GM12875 (cell line): ENCODE results near the gene FOXF1.

Experiments used
- H3K4me3 ChIP-seq: one replicate; pipeline ENCODE4 v1.5.1; 2011; ENCODE audit warnings: low read depth, low read length, control low read depth
- TF ChIP-seq, protein P1 (sequence below): IDR thresholded peaks from 2 replicates; pipeline ENCODE4 v1.5.1; 2011; ENCODE audit warnings: low read depth, mild to moderate bottlenecking, control low read depth, inconsistent platforms, low read length, moderate library complexity, borderline replicate concordance; ENCODE audit not compliant: insufficient read depth

FOXF1 gene

DNA sequence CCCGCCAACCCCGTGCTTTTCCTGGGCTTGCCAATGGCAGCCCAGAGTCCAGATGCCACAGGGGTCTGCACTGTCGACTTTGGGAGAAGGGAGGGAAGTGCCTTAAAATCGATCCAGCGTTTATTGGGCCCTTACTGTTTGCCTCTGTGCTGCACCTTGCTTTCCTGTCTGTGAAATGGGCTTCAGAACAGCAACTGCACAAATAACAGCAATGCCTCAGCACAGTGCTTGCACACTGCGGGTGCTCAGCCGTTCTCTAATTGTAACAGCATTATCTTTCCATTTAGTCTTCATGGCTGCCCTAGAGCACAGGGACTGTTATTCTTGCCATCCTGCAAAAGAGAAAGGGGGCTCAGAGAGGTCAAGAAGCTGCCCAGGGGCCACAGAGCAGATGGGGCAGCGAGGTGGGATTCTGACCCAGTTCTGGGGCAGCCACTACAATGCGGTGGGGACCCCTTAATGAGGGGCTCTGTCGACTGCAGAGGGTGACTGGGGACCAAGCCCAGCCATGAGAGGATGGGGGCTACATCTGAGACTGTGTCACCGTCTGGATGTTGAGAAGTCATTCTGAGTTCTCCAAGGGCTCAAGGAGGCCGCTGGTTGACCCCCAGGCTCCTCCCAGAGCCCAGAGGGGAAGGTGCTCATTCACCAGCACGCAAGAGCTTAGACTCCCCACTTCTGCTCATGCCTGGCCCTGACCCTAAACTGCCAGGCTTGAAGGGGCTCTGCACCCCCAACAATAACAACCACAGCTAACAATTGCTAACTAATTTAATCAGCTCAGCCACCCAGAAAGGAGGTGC, 9.4 kb upstream of the FOXF1 start:
- H3K4me3 ChIP-seq, result no peak overlapping the region
- TF ChIP-seq, protein P1, sequence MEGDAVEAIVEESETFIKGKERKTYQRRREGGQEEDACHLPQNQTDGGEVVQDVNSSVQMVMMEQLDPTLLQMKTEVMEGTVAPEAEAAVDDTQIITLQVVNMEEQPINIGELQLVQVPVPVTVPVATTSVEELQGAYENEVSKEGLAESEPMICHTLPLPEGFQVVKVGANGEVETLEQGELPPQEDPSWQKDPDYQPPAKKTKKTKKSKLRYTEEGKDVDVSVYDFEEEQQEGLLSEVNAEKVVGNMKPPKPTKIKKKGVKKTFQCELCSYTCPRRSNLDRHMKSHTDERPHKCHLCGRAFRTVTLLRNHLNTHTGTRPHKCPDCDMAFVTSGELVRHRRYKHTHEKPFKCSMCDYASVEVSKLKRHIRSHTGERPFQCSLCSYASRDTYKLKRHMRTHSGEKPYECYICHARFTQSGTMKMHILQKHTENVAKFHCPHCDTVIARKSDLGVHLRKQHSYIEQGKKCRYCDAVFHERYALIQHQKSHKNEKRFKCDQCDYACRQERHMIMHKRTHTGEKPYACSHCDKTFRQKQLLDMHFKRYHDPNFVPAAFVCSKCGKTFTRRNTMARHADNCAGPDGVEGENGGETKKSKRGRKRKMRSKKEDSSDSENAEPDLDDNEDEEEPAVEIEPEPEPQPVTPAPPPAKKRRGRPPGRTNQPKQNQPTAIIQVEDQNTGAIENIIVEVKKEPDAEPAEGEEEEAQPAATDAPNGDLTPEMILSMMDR, result no peak

DNA sequence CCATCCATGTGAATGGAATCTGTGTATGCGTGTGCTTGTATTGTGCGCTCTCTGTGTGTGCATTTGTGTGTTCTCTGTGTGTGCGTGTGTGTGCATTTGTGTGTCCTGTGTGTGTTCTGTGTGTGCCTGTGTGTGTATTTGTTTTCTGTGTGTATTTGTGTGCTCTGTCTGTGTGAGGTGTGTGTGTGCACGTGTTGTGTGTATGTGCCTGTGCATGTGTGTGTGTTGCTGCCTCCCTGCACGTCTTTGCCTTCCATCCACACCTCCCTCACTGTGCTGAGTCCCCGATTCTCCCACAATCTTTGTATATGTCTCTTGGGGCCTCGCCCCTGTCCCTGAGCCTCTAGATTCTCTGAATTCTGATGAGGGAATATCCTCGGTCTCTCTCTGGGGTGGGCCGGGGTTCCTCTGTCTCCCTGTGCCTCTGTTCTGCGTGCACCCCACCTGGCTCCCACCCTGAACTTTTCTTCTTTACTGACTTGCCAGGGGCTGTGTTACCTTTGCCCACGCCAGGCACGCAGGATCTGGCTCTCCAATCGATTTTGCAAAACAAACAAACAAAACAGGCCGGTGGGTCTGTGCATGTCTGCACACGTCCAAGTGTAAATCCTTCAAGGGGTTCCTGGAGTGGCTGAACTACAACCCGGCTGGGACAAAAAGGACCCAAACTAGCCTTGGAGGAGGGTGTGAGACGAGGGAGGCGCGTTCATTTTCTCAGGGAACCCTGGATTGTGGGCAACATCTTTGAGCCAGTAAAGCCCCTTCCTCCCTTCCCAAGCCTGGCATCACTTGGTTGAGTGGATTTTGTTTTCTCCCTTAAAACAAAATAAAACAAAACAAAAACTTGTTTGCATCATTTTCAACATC, 8.1 kb upstream of the FOXF1 start:
- no peak overlapping the region for H3K4me3 ChIP-seq

DNA sequence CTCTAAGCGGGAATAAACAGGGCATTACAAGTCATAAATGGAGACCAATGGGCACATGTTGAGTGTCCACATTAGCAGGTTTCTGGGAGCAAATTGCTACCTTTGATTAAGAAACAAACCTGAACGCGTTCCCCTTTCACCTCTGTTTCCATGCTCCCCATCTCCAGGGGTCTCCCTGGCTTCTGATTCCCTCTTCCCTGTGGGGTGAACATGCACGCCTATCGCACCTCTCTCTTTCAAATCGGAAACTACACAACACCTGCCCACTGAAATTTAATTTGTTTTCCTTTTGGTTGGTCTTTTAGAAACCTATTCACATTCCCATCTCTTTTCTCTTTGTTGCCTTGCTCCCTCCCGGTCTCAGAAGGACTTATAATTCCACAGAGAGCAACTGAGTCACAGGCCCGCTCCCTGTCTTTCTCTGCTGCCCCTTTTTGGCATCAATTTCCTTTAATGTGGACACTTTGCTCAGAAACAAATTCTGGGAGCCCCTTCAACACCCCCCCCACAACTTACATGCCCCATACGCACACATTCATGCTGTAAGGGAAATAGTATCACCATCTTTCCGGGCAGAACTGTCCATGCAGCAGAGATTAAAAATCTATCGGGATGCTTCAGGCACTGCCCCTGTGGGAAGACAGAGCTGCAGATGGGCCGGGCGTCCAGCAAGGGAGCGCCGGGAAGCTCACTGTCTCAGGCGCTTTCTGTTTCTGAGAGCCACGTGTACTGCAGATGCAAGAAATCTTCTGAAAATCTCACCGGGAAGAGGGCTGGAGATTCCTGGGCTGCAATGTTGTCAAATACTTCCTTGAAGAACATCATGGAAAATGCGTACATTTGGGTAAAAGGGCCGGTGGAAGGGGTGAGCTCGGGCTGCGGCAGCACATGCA, 7.2 kb upstream of the FOXF1 start:
- TF ChIP-seq, protein P1, result no peak
- no peak overlapping the region for H3K4me3 ChIP-seq

More for the DNA sequence above, 8.1 kb upstream of the FOXF1 start:
- TF ChIP-seq, protein P1, result no peak

DNA sequence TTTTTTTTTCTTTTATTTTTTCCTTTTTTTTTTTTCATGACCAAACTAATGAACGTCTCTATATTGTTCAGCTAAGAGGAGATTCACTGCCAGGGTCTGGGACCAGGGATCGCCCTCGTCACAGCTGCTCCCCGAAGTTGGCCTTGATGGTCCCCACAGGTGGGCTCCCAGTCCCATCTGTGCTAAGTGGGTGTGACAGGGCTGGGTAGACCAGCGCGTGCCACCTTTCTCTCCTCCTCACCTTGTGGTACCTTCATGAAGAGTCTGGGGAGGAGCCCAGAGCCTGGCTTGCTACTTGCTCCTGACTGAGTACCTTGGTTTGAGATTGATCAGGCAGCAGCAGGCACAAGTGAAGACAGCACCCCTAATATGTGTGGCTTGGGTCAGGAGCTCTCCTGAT, 6.5 kb upstream of the FOXF1 start:
- no peak overlapping the region for H3K4me3 ChIP-seq
- TF ChIP-seq, protein P1, result no peak

DNA sequence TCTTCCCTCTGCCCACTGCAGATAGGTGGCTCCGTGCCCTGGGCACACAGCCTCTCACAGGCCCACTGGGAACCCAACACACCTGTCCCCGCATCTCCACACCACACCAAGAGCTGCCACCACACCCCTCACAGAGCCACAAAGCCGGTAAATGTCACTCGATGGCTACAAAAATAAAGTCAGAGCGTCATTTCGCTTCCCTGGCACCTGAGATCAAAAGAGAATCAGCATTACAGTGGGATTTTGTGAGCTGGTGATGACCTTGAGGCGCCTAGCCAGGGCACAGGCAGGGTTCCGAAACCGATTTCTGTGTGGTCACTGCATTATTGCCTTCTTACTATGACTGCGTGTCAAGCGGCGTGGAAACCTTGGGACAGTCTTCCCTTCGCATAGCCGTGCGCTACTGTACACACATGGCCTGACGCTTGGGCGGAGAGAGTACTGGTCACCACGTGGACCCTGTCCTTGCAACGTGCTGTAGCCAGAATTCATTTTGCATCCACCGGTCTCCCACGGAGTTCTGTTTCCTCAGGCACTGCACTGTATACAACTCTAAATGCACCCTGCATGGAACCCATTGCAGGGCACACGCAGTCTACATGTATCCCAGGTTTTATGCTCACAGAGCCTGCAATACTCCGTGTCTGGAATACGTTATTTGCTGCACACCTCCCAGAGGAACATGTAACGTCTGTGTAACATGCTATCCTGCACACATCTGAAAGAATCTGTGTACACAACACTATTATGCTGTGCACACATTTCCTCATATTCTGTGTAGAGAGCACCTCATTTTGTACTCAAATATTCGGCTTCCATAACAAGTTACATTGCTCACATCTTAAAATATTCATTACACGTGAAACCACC, 5.8 kb upstream of the FOXF1 start:
- no peak overlapping the region for H3K4me3 ChIP-seq
- TF ChIP-seq, protein P1, result no peak

DNA sequence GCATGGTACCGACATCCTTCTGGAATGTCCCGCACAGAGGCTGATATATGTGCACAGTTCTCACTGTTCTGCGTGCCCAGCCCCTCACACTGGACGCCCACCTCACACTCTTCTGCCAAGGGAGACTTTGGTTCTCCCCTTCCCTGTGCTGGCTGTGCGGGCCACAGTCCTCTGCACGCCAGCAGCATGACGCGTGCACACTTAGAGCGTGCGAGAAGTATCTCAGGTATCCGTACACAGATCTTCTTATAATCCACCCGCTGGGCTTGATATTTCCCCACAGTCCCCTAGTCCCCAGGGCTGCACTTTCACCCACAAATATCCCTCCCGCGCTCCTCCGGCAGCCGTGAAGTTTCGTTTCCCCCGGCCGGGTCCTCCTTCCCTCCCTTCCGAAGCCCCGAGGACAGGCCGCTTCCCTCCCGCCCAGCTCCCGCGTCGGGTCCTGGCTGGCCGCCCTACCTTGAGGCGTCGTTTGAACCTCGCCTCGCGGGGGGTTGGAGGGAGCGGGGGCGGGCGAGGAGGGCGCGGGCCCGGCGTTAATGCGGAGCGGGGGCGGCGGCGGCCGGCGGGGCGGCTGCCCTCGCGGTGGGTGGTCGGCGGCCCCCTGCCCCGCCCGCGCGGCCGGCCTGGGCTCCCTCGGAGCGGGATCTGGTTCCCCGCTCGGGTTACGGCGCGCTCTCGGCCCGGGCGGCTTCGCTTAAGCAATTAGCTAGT, 5.0 kb upstream of the FOXF1 start:
- TF ChIP-seq, protein P1, result no peak
- H3K4me3 ChIP-seq, result no peak overlapping the region
